K562 (cell line): ENCODE results near the gene OR2T11. TPM values are rescaled to one million over a fixed set of nuclear protein-coding genes. Genes with fewer than 3 reads are reported as not detected.
"Not testable (repeated sequence)": the region's sequence is repeated elsewhere in the genome, so short reads cannot be mapped to it uniquely, and the experiment has no call there.

Experiments
- ATAC-seq: fragments of 200-7000 bp; cut with Tn5 transposase; 3 replicates; pipeline ENCODE4 v1.9.1; 2020; ENCODE audit warnings: moderate library complexity
- BruUV-seq: library from RNA; stranded (reverse); fragments of 400-500 nt; replicated peaks from 2 replicates; lab custom pipeline; 2021; lab: Mats Ljungman, UMichigan
- CTCF ChIA-PET: fragments of 300-600 bp; formaldehyde crosslinking; extraction: SDS; loops from one replicate; lab custom pipeline; 2021; ENCODE audit warnings: low intra/inter-chr PET ratio; lab: Yijun Ruan, JAX
- POLR2A ChIA-PET: fragments of 300-600, 350-650 bp; sonication (Branson Sonifier 250); formaldehyde crosslinking; extraction: SDS; loops from one replicate; lab custom pipeline; 2021; ENCODE audit warnings: antibody characterized with exemption, inconsistent platforms; lab: Yijun Ruan, JAX
- DNase-seq, 4 experiments: peaks; one replicate each; pipeline versions ENCODE4 v3.0.0 to v3.0.0-alpha.2; 2011 to 2018; ENCODE audit warnings: low spot score in 3 of 4, mixed read lengths in 3 of 4; ENCODE audit errors: extremely low read depth in 1 of 4
- FAIRE-seq: peaks from 2 replicates; lab custom pipeline; 2011; peaks lifted over from hg19 to GRCh38; lab: Jason Lieb, UNC
- H2AFZ ChIP-seq: 2 replicates; pipeline ENCODE4 v1.6.0; 2011; ENCODE audit warnings: low read depth, low read length, control low read depth, inconsistent platforms
- H3K27ac ChIP-seq: fragments of 200-600 bp; 3 replicates; pipeline ENCODE4 v1.8.0; 2011; ENCODE audit warnings: low read depth, mild to moderate bottlenecking, control low read depth, inconsistent platforms, low read length, moderate library complexity, mixed read lengths; ENCODE audit errors: extremely low read depth
- H3K27me3 ChIP-seq, 2 experiments: fragments of 300-600 bp in 1 of 2; 2 replicates in 1 of 2; 3 replicates in 1 of 2; pipeline versions ENCODE4 v1.6.0 to v1.8.0; 2011; ENCODE audit warnings: inconsistent platforms in 2 of 2, low read length in 2 of 2, mild to moderate bottlenecking in 1 of 2, mixed read lengths in 1 of 2, moderate library complexity in 1 of 2; ENCODE audit not compliant: control insufficient read depth in 2 of 2, insufficient read depth in 2 of 2
- H3K36me3 ChIP-seq: fragments of 300-600 bp; 3 replicates; pipeline ENCODE4 v1.8.0; 2011; ENCODE audit warnings: mild to moderate bottlenecking, low read length, inconsistent platforms; ENCODE audit not compliant: control insufficient read depth, insufficient read depth
- H3K4me1 ChIP-seq, 2 experiments: fragments of 200-600 bp in 1 of 2; replicated peaks in 1 of 2; 2 replicates in 1 of 2; 3 replicates in 1 of 2; pipeline versions ENCODE4 v1.5.1 to v1.8.0; 2011; ENCODE audit warnings: inconsistent platforms in 2 of 2, low read length in 2 of 2, mild to moderate bottlenecking in 1 of 2, mixed read lengths in 1 of 2, moderate library complexity in 1 of 2; ENCODE audit not compliant: control insufficient read depth in 2 of 2, insufficient read depth in 2 of 2
- H3K4me2 ChIP-seq: 2 replicates; pipeline ENCODE4 v1.6.1; 2011; ENCODE audit warnings: low read length, control low read depth, inconsistent platforms, mixed read lengths; ENCODE audit not compliant: insufficient read depth
- H3K4me3 ChIP-seq: fragments of 200-600 bp; sonication (generic), shearing (Covaris generic); 2 replicates; pipeline ENCODE4 v1.5.1; 2016; ENCODE audit warnings: control low read depth, inconsistent platforms
- H3K79me2 ChIP-seq: fragments of 200-600 bp; 3 replicates; pipeline ENCODE4 v1.8.0; 2011; ENCODE audit warnings: low read length, inconsistent platforms; ENCODE audit not compliant: control insufficient read depth, insufficient read depth
- H3K9ac ChIP-seq, 2 experiments: 2 replicates each; pipeline versions ENCODE4 v1.6.0 to v1.6.1; 2011; ENCODE audit warnings: low read depth in 2 of 2, low read length in 2 of 2, control low read depth in 1 of 2, inconsistent platforms in 1 of 2, mild to moderate bottlenecking in 1 of 2, mixed read lengths in 1 of 2; ENCODE audit not compliant: insufficient read depth in 1 of 2
- H3K9me1 ChIP-seq: one replicate; pipeline ENCODE4 v1.6.0; 2011; ENCODE audit warnings: inconsistent platforms, mild to moderate bottlenecking, low read length, moderate library complexity; ENCODE audit not compliant: control insufficient read depth, insufficient read depth
- H3K9me3 ChIP-seq: replicated peaks from 2 replicates; pipeline ENCODE4 v1.5.1; 2011; ENCODE audit warnings: low read depth, low read length, inconsistent platforms; ENCODE audit not compliant: control insufficient read depth, insufficient read depth
- H4K20me1 ChIP-seq: replicated peaks from 2 replicates; pipeline ENCODE4 v1.6.1; 2011; ENCODE audit warnings: low read length, inconsistent platforms, mixed read lengths; ENCODE audit not compliant: control insufficient read depth, insufficient read depth
- WGBS: fragments of 100-300 bp; shearing (Covaris generic); methylation state at CpG from one replicate; pipeline ENCODE4 v1.1.6; 2016; ENCODE audit warnings: low coverage, mixed read lengths; ENCODE audit not compliant: insufficient coverage; ENCODE audit errors: missing lambda C conversion rate; 5-methylcytosine and 5-hydroxymethylcytosine counted together
- in situ Hi-C: fragments of 300-500 bp; cut with MboI; formaldehyde crosslinking; loops from 4 replicates; pipeline ENCODE4 v1.15.0; 2018; ENCODE audit warnings: inconsistent platforms, mixed read lengths
- intact Hi-C: fragments of 100-400 bp; cut with micrococcal nuclease; formaldehyde crosslinking; loops from 2 replicates; pipeline ENCODE4 v1.14.2; 2022
- polyA plus RNA-seq, 8 experiments: library from polyadenylated mRNA; depleted of rRNA in 4 of 8; stranded (reverse) in 5 of 8; unstranded in 3 of 8; fragments of >200 nt; fragmentation: Nextera tagmentation in 2 of 8; fragmentation: Illumina TruSeq in 1 of 8; extraction: Ambion mirVana in 2 of 8; extraction: Trizol in 1 of 8; gene quantifications; 2 replicates each; pipeline versions ENCODE4 v1.2.1 to v1.2.3, GENCODE V29; 2011 to 2014; ENCODE audit warnings: inconsistent platforms in 1 of 8, missing spikeins in 1 of 8
- total RNA-seq, 7 experiments: library from RNA; depleted of rRNA in 6 of 7; stranded (reverse); fragments of >200 nt in 6 of 7; fragmentation: Illumina TruSeq in 2 of 7; extraction: Trizol in 2 of 7; gene quantifications; 2 replicates each; pipeline versions ENCODE4 v1.2.1 to v1.2.3, GENCODE V29; 2011 to 2021; ENCODE audit warnings: low replicate concordance in 1 of 7

OR2T11 gene
- total and polyA plus RNA-seq, 9 of the 15 experiments (the other 6 are each of a cell fraction or from before 2014, with no cell fraction given), result not detected

GRCh38 chr1:248663453-248664328, 28.8 kb upstream of the OR2T11 start:
- H3K4me1 ChIP-seq, CTCF ChIA-PET, in situ Hi-C loops, H3K9me3 ChIP-seq, H3K4me3 ChIP-seq, H3K36me3 ChIP-seq, H3K27ac ChIP-seq, ATAC-seq, DNase-seq, H4K20me1 ChIP-seq, H3K27me3 ChIP-seq, H2AFZ ChIP-seq, POLR2A ChIA-PET, H3K9ac ChIP-seq, intact Hi-C loops, H3K79me2 ChIP-seq, H3K9me1 ChIP-seq, H3K4me2 ChIP-seq, FAIRE-seq, BruUV-seq: not testable (repeated sequence)
- WGBS, result 0% methylated on average over 5 of the region's 5 CpGs

GRCh38 chr1:248656797-248657196, 21.9 kb upstream of the OR2T11 start:
- FAIRE-seq, BruUV-seq, H3K27me3 ChIP-seq, H3K4me1 ChIP-seq, H4K20me1 ChIP-seq, H3K4me2 ChIP-seq, H3K27ac ChIP-seq, ATAC-seq, H3K36me3 ChIP-seq, H3K9ac ChIP-seq, H2AFZ ChIP-seq, H3K9me3 ChIP-seq, POLR2A ChIA-PET, H3K79me2 ChIP-seq, intact Hi-C loops, CTCF ChIA-PET, DNase-seq, H3K9me1 ChIP-seq, H3K4me3 ChIP-seq, in situ Hi-C loops: not testable (repeated sequence)
- under 1% methylated on average over 4 of the region's 6 CpGs for WGBS

GRCh38 chr1:248655354-248655753, 20.5 kb upstream of the OR2T11 start, which contains the start of gene OR2T27:
Gene OR2T27 (minus strand): TSS chr1:248655528. CDS start chr1:248650884, 4,644 bp downstream.
- H2AFZ ChIP-seq, POLR2A ChIA-PET, H3K4me1 ChIP-seq, CTCF ChIA-PET, H3K36me3 ChIP-seq, FAIRE-seq, H3K4me3 ChIP-seq, H4K20me1 ChIP-seq, H3K9me3 ChIP-seq, ATAC-seq, H3K4me2 ChIP-seq, BruUV-seq, H3K9me1 ChIP-seq, H3K27me3 ChIP-seq, in situ Hi-C loops, DNase-seq, H3K9ac ChIP-seq, H3K27ac ChIP-seq, H3K79me2 ChIP-seq, intact Hi-C loops: not testable (repeated sequence)
- no CpG with 5 or more reads among the region's 3 CpGs for WGBS
